ENCODE measurements around the gene DAP3.
"Not testable (repeated sequence)": the region's sequence is repeated elsewhere in the genome, so short reads cannot be mapped to it uniquely, and the experiment has no call there.

The DAP3 gene

DNA sequence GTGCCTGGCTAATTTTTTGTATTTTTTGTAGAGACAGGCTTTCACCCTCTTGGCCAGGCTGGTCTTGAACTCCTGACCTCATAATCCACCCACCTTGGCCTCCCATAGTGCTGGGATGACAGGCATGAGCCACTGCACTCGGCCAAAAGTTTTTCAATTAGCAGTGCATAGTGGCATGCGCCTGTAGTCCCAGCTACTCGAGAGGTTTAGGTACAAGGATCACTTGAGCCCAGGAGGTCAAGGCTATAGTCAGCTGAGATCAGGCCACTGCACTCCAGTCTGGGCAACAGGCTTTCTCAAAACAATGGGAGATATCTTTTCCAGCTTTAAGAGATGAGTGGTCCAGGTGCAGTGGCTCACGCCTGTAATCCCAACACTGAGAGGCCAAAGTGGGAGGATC, 30.8 kb downstream of the DAP3 start:
- DNase-seq: no peak

DNA sequence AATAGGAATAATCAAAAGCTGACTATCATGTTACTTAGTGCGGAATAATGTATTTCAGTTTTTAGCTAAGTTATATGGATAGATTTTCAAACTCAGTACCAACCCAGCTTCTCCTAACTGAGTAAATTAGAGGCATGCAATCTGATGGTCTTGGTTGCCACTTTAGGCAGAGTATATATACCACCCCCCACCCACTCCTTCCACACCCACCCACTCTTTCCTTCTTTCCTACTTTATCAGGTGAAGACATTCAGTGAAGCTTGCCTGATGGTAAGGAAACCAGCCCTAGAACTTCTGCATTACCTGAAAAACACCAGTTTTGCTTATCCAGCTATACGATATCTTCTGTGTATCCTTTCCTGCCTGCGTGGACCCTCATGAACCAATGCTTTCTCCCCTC, 36.3 kb downstream of the DAP3 start:
- no peak for DNase-seq

DNA sequence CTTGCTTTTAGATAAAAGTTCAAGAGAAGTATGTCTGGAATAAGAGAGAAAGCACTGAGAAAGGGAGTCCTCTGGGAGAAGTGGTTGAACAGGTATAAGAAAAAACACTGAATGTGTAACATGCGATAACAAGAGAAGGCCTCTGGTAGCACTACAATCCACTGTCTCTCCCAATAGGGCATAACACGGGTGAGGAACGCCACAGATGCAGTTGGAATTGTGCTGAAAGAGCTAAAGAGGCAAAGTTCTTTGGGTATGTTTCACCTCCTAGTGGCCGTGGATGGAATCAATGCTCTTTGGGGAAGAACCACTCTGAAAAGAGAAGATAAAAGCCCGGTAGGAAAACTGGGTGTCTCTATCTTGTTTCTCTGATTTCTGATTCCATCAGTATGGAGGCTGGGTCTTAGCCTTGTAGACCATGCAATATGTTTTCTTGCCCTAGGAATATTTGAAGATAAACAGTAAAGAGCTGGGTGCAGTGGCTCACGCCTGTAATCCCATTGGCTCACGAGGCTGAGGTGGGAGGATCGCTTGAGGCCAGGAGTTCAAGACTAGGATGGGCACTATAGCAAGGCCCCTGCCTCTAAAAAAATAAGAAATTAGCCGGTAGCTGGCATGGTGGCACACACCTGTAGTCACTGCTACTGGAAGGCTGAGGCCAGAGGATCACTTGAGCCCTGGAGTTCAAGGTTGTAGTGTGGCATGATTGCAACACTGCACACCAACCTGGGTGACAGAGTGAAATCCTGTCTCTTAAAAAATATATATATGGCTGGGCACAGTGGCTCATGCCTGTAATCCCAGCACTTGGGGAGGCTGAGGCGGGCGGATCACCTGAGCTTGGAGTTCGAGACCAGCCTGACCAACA, 40.4 kb downstream of the DAP3 start:
- DNase-seq: peak; percentile 64 to 69 (median 64)

GRCh38 chr1:155740995-155741394, 52.1 kb downstream of the DAP3 start:
- DNase-seq: no peak

GRCh38 chr1:155741908-155742307, 53.0 kb downstream of the DAP3 start:
- DNase-seq: no peak

DNA sequence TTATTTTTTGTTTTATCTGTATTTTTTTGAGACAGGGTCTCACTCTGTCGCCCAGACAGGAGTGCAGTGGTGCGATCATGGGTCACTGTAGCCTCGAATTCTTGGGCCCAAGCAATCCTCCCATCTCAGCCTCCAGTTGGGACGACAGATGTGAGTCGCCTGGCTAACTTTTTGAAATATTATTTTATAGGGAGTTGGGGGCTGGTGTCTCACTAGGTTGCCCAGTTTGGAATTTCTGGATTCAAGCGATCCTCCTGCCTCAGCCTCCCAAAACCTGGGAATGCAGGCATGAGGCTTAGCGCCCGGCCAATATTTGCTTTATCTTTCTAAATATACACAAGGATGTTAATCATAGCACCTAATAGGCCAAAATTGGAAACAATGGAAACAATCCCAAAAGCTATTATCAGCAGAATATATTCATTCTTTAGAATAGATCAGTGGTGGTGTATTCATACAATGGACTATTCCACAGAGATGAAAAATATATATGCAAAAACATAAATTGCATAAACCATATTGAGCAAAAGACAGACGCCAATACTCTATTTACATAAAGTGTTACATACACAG, 55.9 kb downstream of the DAP3 start:
- DNase-seq: no peak

- DNase-seq: peak; percentile 99
Observed at GRCh38 chr1:155745284-155746228, 56.7 kb downstream of the DAP3 start.

DNA sequence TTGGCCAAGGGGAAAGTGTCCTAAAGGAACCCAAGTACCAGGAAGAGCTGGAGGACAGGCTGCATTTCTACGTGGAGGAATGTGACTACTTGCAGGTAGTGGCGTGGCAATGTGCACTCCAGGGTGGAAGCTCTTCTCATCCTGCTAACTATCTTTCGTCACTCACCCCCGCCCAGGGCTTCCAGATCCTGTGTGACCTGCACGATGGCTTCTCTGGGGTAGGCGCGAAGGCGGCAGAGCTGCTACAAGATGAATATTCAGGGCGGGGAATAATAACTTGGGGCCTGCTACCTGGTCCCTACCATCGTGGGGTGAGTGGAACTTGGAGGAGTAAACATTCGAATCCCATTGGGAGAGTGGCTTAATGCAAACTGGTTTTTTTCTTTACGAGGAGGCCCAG, 58.7 kb downstream of the DAP3 start:
- DNase-seq: not testable (repeated sequence)

GRCh38 chr1:155748141-155748540, 59.2 kb downstream of the DAP3 start:
- not testable (repeated sequence) for DNase-seq

DNA sequence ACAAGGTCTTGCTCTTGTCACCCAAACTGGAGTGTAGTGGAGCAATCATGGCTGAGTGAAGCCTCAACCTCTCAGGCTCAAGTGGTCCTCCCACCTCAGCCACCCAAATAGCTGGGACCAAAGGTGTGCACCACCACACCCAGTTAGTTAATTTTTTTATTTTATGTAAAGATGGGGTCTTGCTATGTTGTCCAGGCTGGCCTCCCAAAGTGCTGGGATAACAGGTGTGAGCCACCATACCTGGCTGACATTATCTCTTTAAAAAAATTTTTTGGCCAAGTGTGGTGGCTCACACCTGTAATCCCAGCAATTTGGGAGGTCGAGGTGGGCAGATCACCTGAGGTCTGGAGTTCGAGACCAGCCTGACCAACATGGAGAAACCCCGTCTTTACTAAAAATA, 70.1 kb downstream of the DAP3 start:
- DNase-seq: not testable (repeated sequence)

DNA sequence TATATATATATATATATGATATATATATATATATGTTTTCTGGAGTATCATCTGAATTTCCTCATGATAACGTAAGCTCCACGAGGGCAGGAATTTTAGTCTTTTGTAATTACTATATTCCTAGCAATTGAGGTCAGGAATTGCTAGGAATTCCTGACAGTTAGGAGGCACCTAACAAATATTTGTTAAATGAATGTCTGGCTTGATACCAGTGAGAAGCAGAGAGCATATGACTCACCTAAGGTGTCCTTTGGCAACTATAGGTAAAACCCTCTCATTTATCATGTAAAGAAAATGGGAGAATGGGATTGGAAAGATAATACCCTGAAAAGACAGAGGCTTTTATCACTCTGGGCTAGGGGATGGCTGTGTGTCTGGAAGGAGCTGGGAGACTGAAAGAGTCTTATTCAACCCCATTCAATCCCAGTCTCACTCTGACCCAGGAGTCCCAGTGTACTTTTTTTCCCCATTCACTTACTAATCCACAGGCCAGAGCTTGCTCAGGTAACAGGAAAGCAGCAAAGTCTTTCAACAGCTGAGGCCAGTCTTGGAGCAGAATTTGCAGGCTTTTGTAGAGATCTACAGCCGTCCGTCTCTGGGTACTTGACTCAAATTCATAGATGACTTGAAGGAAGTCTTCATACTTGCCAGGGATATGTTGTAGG, 71.2 kb downstream of the DAP3 start:
- no peak for DNase-seq

DNA sequence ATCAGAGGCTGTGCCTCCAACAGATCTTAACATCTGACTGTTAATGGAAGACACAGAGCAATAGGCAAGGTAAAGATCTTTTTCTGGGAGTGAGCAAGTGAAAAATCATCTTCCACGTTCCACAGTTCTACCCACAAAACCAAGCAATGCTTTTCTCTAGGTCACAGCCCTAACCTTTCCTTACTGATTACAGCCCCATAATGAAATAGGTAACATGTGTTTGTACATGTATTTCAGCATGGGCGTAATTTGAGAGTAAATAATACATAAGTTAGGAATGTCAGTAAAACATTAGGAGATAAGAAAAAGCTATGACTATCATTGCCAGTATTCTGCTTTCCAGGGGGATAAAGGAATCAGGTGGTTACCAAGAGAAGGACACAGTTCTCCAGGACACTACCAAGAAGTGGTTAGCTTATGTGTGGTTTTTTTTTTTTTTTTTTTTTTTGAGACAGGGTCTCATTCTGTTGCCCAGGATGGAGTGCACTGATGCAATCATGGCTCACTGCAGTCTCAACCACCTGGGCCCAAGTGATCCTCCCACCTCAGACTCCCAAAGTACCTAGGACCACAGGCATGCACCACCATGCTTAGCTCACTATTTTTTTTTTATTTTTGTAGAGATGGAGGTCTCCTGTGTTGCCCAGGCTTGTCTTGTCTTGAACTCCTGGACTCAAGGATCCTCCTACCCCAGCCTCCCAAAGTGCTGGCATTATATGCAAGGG, 72.0 kb downstream of the DAP3 start:
- DNase-seq: no peak

- no peak for DNase-seq
Observed at GRCh38 chr1:155761736-155762405, 73.0 kb downstream of the DAP3 start.

GRCh38 chr1:155763090-155763815, 74.4 kb downstream of the DAP3 start:
- peak; percentile 74 to 83 (median 75) for DNase-seq

DNA sequence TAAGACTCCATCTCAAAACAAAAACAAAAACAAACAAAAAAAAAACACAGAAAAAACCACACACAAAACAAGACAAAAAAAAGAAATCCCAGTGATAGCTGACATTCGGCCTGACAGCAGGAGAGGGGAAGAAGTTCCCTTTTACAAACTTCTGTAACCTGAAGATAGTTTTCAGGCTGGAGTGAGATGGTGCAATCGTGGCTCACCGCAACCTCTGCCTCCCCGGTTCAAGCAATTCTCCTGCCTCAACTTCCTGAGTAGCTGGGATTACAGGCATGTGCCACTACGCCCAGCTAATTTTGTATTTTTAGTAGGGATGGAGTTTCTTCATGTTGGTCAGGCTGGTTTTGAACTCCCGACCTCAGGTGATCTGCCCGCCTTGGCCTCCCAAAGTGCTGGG, 75.1 kb downstream of the DAP3 start:
- not testable (repeated sequence) for DNase-seq

GRCh38 chr1:155767399-155767989, 78.6 kb downstream of the DAP3 start:
- not testable (repeated sequence) for DNase-seq

DNA sequence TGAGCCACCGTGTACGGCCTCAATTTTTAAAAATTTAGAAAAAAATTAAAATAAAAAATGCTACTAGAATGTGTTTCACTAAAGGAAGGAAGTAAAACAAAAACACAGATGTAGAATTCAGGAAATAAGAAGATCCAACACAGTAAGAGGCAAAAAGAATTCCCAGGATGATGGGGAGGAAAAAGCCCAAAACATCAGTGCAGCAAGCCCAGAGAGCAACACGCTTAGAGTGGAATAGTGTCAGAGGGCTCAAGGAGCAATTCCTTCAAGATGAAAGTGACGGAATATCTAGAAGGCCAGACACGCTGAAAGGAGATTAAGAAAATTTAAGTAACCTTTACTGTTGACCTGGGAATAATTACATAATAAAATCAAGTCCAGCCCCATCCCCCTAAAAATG, 80.4 kb downstream of the DAP3 start:
- no peak for DNase-seq

DNA sequence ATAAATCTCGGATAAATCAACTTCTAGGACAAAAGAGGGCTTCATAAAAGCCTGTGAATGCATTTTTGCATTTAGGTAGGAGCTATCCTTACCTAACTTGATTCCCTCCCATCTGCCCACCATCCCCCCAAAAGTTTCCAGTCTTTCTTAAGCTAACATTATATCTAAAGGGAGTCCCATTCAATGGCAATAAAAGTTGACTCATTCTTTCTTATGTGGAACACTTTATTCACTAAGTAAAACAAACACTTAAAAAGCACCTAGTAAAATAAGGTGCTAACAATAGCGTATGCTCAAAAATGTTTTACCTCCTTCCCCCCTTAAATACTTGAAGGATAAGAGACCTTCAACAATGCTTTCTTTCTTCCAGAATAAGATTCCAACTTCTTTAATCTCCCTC, 84.3 kb downstream of the DAP3 start:
- DNase-seq: no peak

GRCh38 chr1:155776414-155776813, 87.5 kb downstream of the DAP3 start:
- DNase-seq: peak in 2 of 3 donors; percentile 22 to 42

DNA sequence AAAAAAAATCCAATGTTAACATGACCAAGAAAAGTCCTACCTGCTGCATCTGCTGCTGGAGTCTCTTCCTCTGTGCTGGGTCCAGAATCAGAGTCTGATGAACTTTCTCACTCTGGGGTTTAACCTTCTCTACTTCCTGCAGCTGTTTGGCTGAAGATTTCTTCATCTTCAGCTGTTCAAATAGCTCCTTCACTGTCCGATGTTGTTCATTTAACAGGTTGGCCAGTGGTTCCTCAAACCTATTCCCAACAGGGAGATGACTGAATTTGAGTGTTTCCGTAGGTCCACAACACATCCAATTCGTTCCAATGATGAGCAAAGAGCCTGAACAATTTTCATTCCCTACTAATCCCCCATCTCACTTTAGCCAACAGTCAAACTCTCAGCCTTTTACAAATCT, 88.7 kb downstream of the DAP3 start:
- DNase-seq: no peak
